ENCODE measurements around the gene PPA2. TPM values are rescaled to one million over a fixed set of nuclear protein-coding genes. Genes with fewer than 3 reads are reported as not detected.

PPA2 gene
- polyA plus RNA-seq, 1 donor from 2014 or later, result 151 TPM

GRCh38 chr4:105373324-105373723 is 100.5 kb downstream of the PPA2 start:
- Histone ChIP-seq H3K79me2 (replicated peaks; ENCODE audit: insufficient read depth, low read length) (no peaks in the 10 kb centered on the region), H3K9ac (ENCODE audit: low read length) (no peak overlapping the region), H4K20me1 (ENCODE audit: insufficient read depth) (no peaks in the 10 kb centered on the region), H3K4me3 (ENCODE audit: low read length) (no peak overlapping the region), H3K4me2 (ENCODE audit: low read length) (no peak overlapping the region), H3K36me3 (ENCODE audit: insufficient read depth, low read length) (peaks cover 8% of the 10 kb centered on the region), H3F3A (ENCODE audit: insufficient read depth, low read length, poor library complexity, severe bottlenecking) (no peaks in the 10 kb centered on the region), H3K9me3 (ENCODE audit: low read length) (no peaks in the 10 kb centered on the region), H2AFZ (ENCODE audit: low read depth, low read length) (no peak overlapping the region), H3K27ac (ENCODE audit: low read length) (no peak overlapping the region), H3K9me2 (ENCODE audit: insufficient read depth, low read length) (no peaks in the 10 kb centered on the region), H3K27me3 (ENCODE audit: insufficient read depth, low read depth, low read length) (no peaks in the 10 kb centered on the region)
- TF ChIP-seq TAF1 (IDR thresholded peaks at IDR 0.05; ENCODE audit: low read depth) (no peak), POLR2AphosphoS5 (IDR thresholded peaks at IDR 0.05) (no peak), SMC3 (conservative IDR thresholded peaks at IDR 0.05; ENCODE audit: poor library complexity) (no peak), CTCF (IDR thresholded peaks at IDR 0.05; ENCODE audit: poor library complexity, severe bottlenecking) (no peak), EZH2 (IDR thresholded peaks at IDR 0.05; ENCODE audit: borderline replicate concordance, insufficient read depth, low read length, poor library complexity, severe bottlenecking) (no peak), MXI1 (conservative IDR thresholded peaks at IDR 0.05; ENCODE audit: poor library complexity, severe bottlenecking) (no peak)

- Histone ChIP-seq H2AFZ (ENCODE audit: low read depth, low read length) (no peak overlapping the region), H3K4me2 (ENCODE audit: low read length) (no peak overlapping the region), H3K4me3 (ENCODE audit: low read length) (no peak overlapping the region), H3F3A (ENCODE audit: insufficient read depth, low read length, poor library complexity, severe bottlenecking) (no peaks in the 10 kb centered on the region), H3K27me3 (ENCODE audit: insufficient read depth, low read depth, low read length) (no peaks in the 10 kb centered on the region), H3K27ac (ENCODE audit: low read length) (no peak overlapping the region), H4K20me1 (ENCODE audit: insufficient read depth) (no peaks in the 10 kb centered on the region), H3K9me2 (ENCODE audit: insufficient read depth, low read length) (no peaks in the 10 kb centered on the region), H3K36me3 (ENCODE audit: insufficient read depth, low read length) (peaks cover 9% of the 10 kb centered on the region), H3K9me3 (ENCODE audit: low read length) (no peaks in the 10 kb centered on the region), H3K79me2 (replicated peaks; ENCODE audit: insufficient read depth, low read length) (no peaks in the 10 kb centered on the region), H3K9ac (ENCODE audit: low read length) (no peak overlapping the region)
- TF ChIP-seq RAD21 (conservative IDR thresholded peaks at IDR 0.05) (no peak), MXI1 (conservative IDR thresholded peaks at IDR 0.05; ENCODE audit: poor library complexity, severe bottlenecking) (no peak), CTCF (IDR thresholded peaks at IDR 0.05; ENCODE audit: poor library complexity, severe bottlenecking) (no peak), EP300 (conservative IDR thresholded peaks at IDR 0.05; ENCODE audit: poor library complexity, severe bottlenecking) (no peak), REST (IDR thresholded peaks at IDR 0.05; ENCODE audit: borderline replicate concordance) (no peak), POLR2AphosphoS5 (IDR thresholded peaks at IDR 0.05) (no peak), TAF1 (IDR thresholded peaks at IDR 0.05; ENCODE audit: low read depth) (no peak), EZH2 (IDR thresholded peaks at IDR 0.05; ENCODE audit: borderline replicate concordance, insufficient read depth, low read length, poor library complexity, severe bottlenecking) (no peak), SMC3 (conservative IDR thresholded peaks at IDR 0.05; ENCODE audit: poor library complexity) (no peak)
Measured at GRCh38 chr4:105369988-105370387, 103.9 kb downstream of the PPA2 start.

Measured in neural cell (in vitro differentiated cells).